H1 (cell line): ENCODE data around the gene DGKZ. TPM values are rescaled to one million over a fixed set of nuclear protein-coding genes. Genes with fewer than 3 reads are reported as not detected.

Source experiments
- ASH2L ChIP-seq: fragments of 200-600, 300-600 bp; sonication (generic); IDR thresholded peaks from one replicate; pipeline ENCODE4 v1.7.1; 2017; ENCODE audit warnings: low read length
- ATF2 ChIP-seq: IDR thresholded peaks from 2 replicates; pipeline ENCODE4 v1.6.1; 2012; ENCODE audit warnings: low read length, inconsistent platforms
- EGR1 ChIP-seq: IDR thresholded peaks from 2 replicates; pipeline ENCODE4 v1.6.1; 2011; ENCODE audit warnings: low read depth, low read length, borderline replicate concordance
- EP300 ChIP-seq, 2 experiments: IDR thresholded peaks; 1 replicate in 1 of 2; 2 replicates in 1 of 2; pipeline ENCODE4 v1.6.1; 2011 to 2012; ENCODE audit warnings: low read depth in 2 of 2, low read length in 2 of 2, mild to moderate bottlenecking in 2 of 2, borderline replicate concordance in 1 of 2, inconsistent platforms in 1 of 2, moderate library complexity in 1 of 2
- JUND ChIP-seq: IDR thresholded peaks from 2 replicates; pipeline ENCODE4 v1.6.1; 2011; ENCODE audit warnings: mild to moderate bottlenecking, improper control_type of control experiment, low read length
- SIRT6 ChIP-seq: IDR thresholded peaks from one replicate; pipeline ENCODE4 v1.7.1; 2012; ENCODE audit warnings: low read length, inconsistent platforms
- SIX5 ChIP-seq: IDR thresholded peaks from 2 replicates; pipeline ENCODE4 v1.6.1; 2011; ENCODE audit warnings: mild to moderate bottlenecking, low read depth, low read length
- SP2 ChIP-seq: IDR thresholded peaks from 2 replicates; pipeline ENCODE4 v1.6.1; 2012; ENCODE audit warnings: mild to moderate bottlenecking, low read length, inconsistent platforms
- polyA plus RNA-seq, 7 experiments: library from polyadenylated mRNA; depleted of rRNA in 3 of 7; stranded (reverse) in 5 of 7; unstranded in 2 of 7; fragments of >200 nt in 5 of 7; fragments of 200-250 nt in 2 of 7; gene quantifications; 1 replicate in 5 of 7; 2 replicates in 1 of 7; 4 replicates in 1 of 7; pipeline versions ENCODE4 v1.2.1 to v1.2.3, GENCODE V29; 2011 to 2013; ENCODE audit warnings: missing spikeins in 2 of 7, mixed read lengths in 2 of 7
- total RNA-seq: library from RNA; stranded (reverse); fragmentation: NEBNext Ultra II Directional; extraction: Animal tissue kit (Norgen Biotek cat#: 25700); gene quantifications from 2 replicates; pipeline ENCODE4 v1.2.1, GENCODE V29; 2021

Gene DGKZ
- total and polyA plus RNA-seq, 2 of the 8 experiments (the other 6 are each of a cell fraction or from before 2014, with no cell fraction given): 84.4 to 184 TPM

GRCh38 chr11:46386005-46386578, 38.8 kb downstream of the DGKZ start (continued):
- TF ChIP-seq EP300 (IDR thresholded peaks at IDR 0.05; ENCODE audit: borderline replicate concordance in 1 of 2, low read depth in 2 of 2, low read length in 2 of 2): no peak
- no peak for TF ChIP-seq JUND
- no peak for TF ChIP-seq EGR1
- TF ChIP-seq ATF2: no peak
- no peak for TF ChIP-seq SP2
- TF ChIP-seq SIX5: no peak
- TF ChIP-seq ASH2L: no peak
- TF ChIP-seq SIRT6: no peak
- TF ChIP-seq, all 59 proteins: peak for 0
